Sigmoid colon (tissue), 7 donors: Measurements from ENCODE around the gene SLC12A9. TPM values are rescaled to one million over a fixed set of nuclear protein-coding genes. Genes with fewer than 3 reads are reported as not detected.

Experiments used
- DNase-seq: peaks from one replicate; pipeline ENCODE4 v3.0.0-alpha.2; 2019
- H3K27ac ChIP-seq, 4 donors: fragments of 200-600 bp; sonication (generic); one replicate each; pipeline ENCODE4 v1.5.1; 2016 to 2019; ENCODE audit warnings: mild to moderate bottlenecking in 1 of 4
- H3K27me3 ChIP-seq, 3 donors: fragments of 200-600 bp; sonication (generic); one replicate each; pipeline ENCODE4 v1.5.1; 2019; ENCODE audit warnings: mild to moderate bottlenecking in 1 of 3
- H3K36me3 ChIP-seq, 4 donors: fragments of 200-600 bp; sonication (generic); one replicate each; pipeline ENCODE4 v1.5.1; 2016 to 2019
- H3K4me1 ChIP-seq, 4 donors: fragments of 200-600 bp; sonication (generic); one replicate each; pipeline ENCODE4 v1.5.1; 2017 to 2019
- H3K4me3 ChIP-seq, 4 donors: fragments of 200-600 bp; sonication (generic); one replicate each; pipeline ENCODE4 v1.5.1; 2017 to 2019; ENCODE audit warnings: mild to moderate bottlenecking in 2 of 4, moderate library complexity in 1 of 4
- H3K9me3 ChIP-seq, 4 donors: fragments of 200-600 bp in 3 of 4; sonication (generic) in 3 of 4; one replicate each; pipeline versions ENCODE4 v1.5.1 to v1.6.1; 2013 to 2019
- CTCF ChIP-seq, 4 experiments: fragments of 450-650 bp in 3 of 4; fragments of 200-600 bp in 1 of 4; IDR thresholded peaks; one replicate each; pipeline ENCODE4 v1.5.1; 2016 to 2019; ENCODE audit warnings: antibody characterized with exemption in 4 of 4, mild to moderate bottlenecking in 3 of 4, moderate library complexity in 2 of 4
- EP300 ChIP-seq, 4 donors: sonication (generic); formaldehyde crosslinking; IDR thresholded peaks; one replicate each; pipeline ENCODE4 v1.6.1; 2017; ENCODE audit warnings: antibody characterized with exemption in 4 of 4
- POLR2A ChIP-seq, 2 donors: fragments of 450-650 bp; IDR thresholded peaks; one replicate each; pipeline ENCODE4 v1.6.1; 2016; ENCODE audit warnings: antibody characterized with exemption in 2 of 2, mild to moderate bottlenecking in 2 of 2, moderate library complexity in 2 of 2
- POLR2AphosphoS5 ChIP-seq, 4 donors: sonication (generic); formaldehyde crosslinking; IDR thresholded peaks; one replicate each; pipeline ENCODE4 v1.6.1; 2017; ENCODE audit warnings: antibody characterized with exemption in 4 of 4
- WGBS, 2 donors: extraction: QIAGEN DNeasy Blood & Tissue Kit; methylation state at CpG; one replicate each; pipeline ENCODE4 v1.1.7; 2013; 5-methylcytosine and 5-hydroxymethylcytosine counted together
- intact Hi-C: fragments of 100-400 bp; cut with DNase I; formaldehyde crosslinking; loops from one replicate; pipeline ENCODE4 v1.15.1; 2023
- polyA plus RNA-seq, 3 donors: library from polyadenylated mRNA; stranded (reverse); fragments of 200-250 nt; gene quantifications; one replicate each; pipeline ENCODE4 v1.2.3, GENCODE V29; 2013
- total RNA-seq, 4 donors: library from RNA; depleted of rRNA; stranded (reverse); fragments of >200 nt; gene quantifications; one replicate each; pipeline ENCODE4 v1.1.0, GENCODE V29; 2016
- donor health status: healthy with polysubstance abuse.
- donor health status: Bipolar disorder and iron deficiency.
- donor health status: healthy.

The SLC12A9 gene
- total and polyA plus RNA-seq, 7 donors, result 2.5 to 34.2 (median 12.1) TPM

- Histone ChIP-seq H3K4me1 (peaks cover 0 to 34% (median 33%) of the 10 kb centered on the region in 4 donors), H3K4me3 (peak overlapping the region; percentile 74 to 84 (median 80)), H3K36me3 (peaks cover 26 to 38% (median 33%) of the 10 kb centered on the region in 4 donors), H3K27ac (peak overlapping the region; percentile 85 to 92 (median 88)), H3K27me3 (no peaks in the 10 kb centered on the region), H3K9me3 (no peaks in the 10 kb centered on the region)
- 11 to 46% methylated on average over 16 of the region's 16 CpGs for WGBS, 2 donors
- intact Hi-C loops, result no loop called here
- no peak for DNase-seq
- TF ChIP-seq POLR2A (IDR thresholded peaks at IDR 0.05), result no peak
- TF ChIP-seq POLR2AphosphoS5 (IDR thresholded peaks at IDR 0.05), result peak in 1 of 4 donors; percentile 12
Observed at GRCh38 chr7:100825215-100825671, 27.3 kb upstream of the SLC12A9 start.

GRCh38 chr7:100825751-100826513, 26.6 kb upstream of the SLC12A9 start:
- Histone ChIP-seq H3K27me3 (no peaks in the 10 kb centered on the region), H3K4me3 (peak overlapping the region; percentile 74 to 84 (median 80)), H3K36me3 (peaks cover 26 to 32% (median 29%) of the 10 kb centered on the region in 4 donors), H3K4me1 (peaks cover 0 to 34% (median 33%) of the 10 kb centered on the region in 4 donors), H3K9me3 (no peaks in the 10 kb centered on the region), H3K27ac (peak overlapping the region; percentile 85 to 92 (median 88))
- intact Hi-C loops, result loop anchor here (1.0 to 2.0 kb wide), 2 partner anchors 23 to 26 kb away; partner anchors contain the start of gene SLC12A9
- DNase-seq, result no peak
- 4 to 19% methylated on average over 17 of the region's 17 CpGs for WGBS, 2 donors
- TF ChIP-seq POLR2A (IDR thresholded peaks at IDR 0.05), result no peak
- TF ChIP-seq CTCF (IDR thresholded peaks at IDR 0.05), result no peak
- TF ChIP-seq POLR2AphosphoS5 (IDR thresholded peaks at IDR 0.05), result no peak
- no peak for TF ChIP-seq EP300 (IDR thresholded peaks at IDR 0.05)

GRCh38 chr7:100826514-100827329, 25.8 kb upstream of the SLC12A9 start:
- intact Hi-C loops, result loop anchor here (1.0 to 2.0 kb wide), 2 partner anchors 24 to 26 kb away; partner anchors contain the start of gene SLC12A9
- H3K9me3 ChIP-seq, result no peaks in the 10 kb centered on the region
- no peak for TF ChIP-seq EP300 (IDR thresholded peaks at IDR 0.05)
- TF ChIP-seq CTCF (IDR thresholded peaks at IDR 0.05), result no peak
- TF ChIP-seq POLR2A (IDR thresholded peaks at IDR 0.05), result no peak
- TF ChIP-seq POLR2AphosphoS5 (IDR thresholded peaks at IDR 0.05), result no peak
- H3K27ac ChIP-seq, result peak overlapping the region; percentile 85 to 92 (median 88)
- no peak for DNase-seq
- no peaks in the 10 kb centered on the region for H3K27me3 ChIP-seq
- peaks cover 0 to 34% (median 33%) of the 10 kb centered on the region in 4 donors for H3K4me1 ChIP-seq
- H3K4me3 ChIP-seq, result peak overlapping the region; percentile 74 to 84 (median 80)
- H3K36me3 ChIP-seq, result peaks cover 22 to 25% (median 23%) of the 10 kb centered on the region in 4 donors
- 1 to 2% methylated on average over 71 of the region's 71 CpGs for WGBS, 2 donors

- H3K4me3 ChIP-seq, result peak within 1 kb of the TSS; percentile 74 to 84 (median 80)
- peaks cover 0 to 34% (median 33%) of the 10 kb centered on the region in 4 donors for H3K4me1 ChIP-seq
- DNase-seq, result peak; percentile 94
- H3K36me3 ChIP-seq, result peaks cover 14 to 16% (median 15%) of the 10 kb centered on the region in 4 donors
- no peaks in the 10 kb centered on the region for H3K27me3 ChIP-seq
- H3K9me3 ChIP-seq, result no peaks in the 10 kb centered on the region
- H3K27ac ChIP-seq, result peak within 1 kb of the TSS; percentile 85 to 92 (median 88)
- 1% methylated on average over 80 of the region's 80 CpGs for WGBS, 2 donors
- TF ChIP-seq CTCF (IDR thresholded peaks at IDR 0.05) (no peak), POLR2AphosphoS5 (IDR thresholded peaks at IDR 0.05) (peak in 3 of 4 donors; percentile 12 to 40 (median 28)), POLR2A (IDR thresholded peaks at IDR 0.05) (peak in 1 of 2 donors; percentile 20), EP300 (IDR thresholded peaks at IDR 0.05) (no peak)
- intact Hi-C loops, result loop anchor here (2.0 kb wide), 1 partner anchor 25 kb away; no protein-coding TSS in a partner anchor
Observed at GRCh38 chr7:100827330-100828226, 24.9 kb upstream of the SLC12A9 start, which contains the start of gene EPHB4. Gene EPHB4, minus strand, starts transcription at chr7:100827523. Its CDS starts 493 bp downstream, at chr7:100827030.
